ENCODE measurements around the gene TMEM134.

TMEM134 gene

DNA sequence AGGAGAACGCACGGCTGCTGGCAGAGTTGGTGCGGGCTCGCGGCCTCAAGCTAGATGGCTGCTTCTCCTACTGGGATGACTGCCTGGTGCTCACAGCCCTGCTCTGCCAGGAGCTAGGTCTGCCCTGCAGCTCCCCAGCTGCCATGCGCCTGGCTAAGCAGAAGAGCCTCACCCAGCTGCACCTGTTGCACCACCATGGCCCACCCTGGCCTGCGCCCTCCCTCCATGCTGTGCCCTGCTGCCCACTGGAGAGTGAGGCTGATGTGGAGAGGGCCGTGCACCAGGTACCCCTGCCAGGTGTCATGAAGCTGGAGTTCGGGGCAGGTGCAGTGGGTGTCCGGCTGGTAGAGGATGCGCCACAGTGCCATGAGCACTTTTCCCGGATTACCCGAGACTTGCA lies 45.6 kb downstream of the TMEM134 start:
- Histone ChIP-seq H3K79me2 (ENCODE audit: control insufficient read depth, low read length) (peaks cover 2% of the 10 kb centered on the region), H3K9me2 (replicated peaks; ENCODE audit: control insufficient read depth, low read length) (no peaks in the 10 kb centered on the region), H3K4me3 (ENCODE audit: low read length) (no peak overlapping the region), H3K27ac (ENCODE audit: low read depth, low read length) (no peak overlapping the region), H3F3A (ENCODE audit: control insufficient read depth, insufficient read depth) (no peaks in the 10 kb centered on the region), H3K36me3 (ENCODE audit: control insufficient read depth, low read length) (no peaks in the 10 kb centered on the region), H4K20me1 (ENCODE audit: control insufficient read depth, insufficient read depth, low read depth, low read length) (no peaks in the 10 kb centered on the region), H3K4me2 (ENCODE audit: low read length) (no peak overlapping the region), H3K27me3 (ENCODE audit: control insufficient read depth, low read length) (no peaks in the 10 kb centered on the region), H3K4me1 (ENCODE audit: control insufficient read depth, low read length) (peaks cover 35% of the 10 kb centered on the region), H3K9me3 (ENCODE audit: control insufficient read depth, insufficient read depth, low read length) (no peaks in the 10 kb centered on the region)
- no peak for TF ChIP-seq EZH2phosphoT487 (IDR thresholded peaks at IDR 0.05; ENCODE audit: borderline replicate concordance, low read length)
- TF ChIP-seq, protein P1, sequence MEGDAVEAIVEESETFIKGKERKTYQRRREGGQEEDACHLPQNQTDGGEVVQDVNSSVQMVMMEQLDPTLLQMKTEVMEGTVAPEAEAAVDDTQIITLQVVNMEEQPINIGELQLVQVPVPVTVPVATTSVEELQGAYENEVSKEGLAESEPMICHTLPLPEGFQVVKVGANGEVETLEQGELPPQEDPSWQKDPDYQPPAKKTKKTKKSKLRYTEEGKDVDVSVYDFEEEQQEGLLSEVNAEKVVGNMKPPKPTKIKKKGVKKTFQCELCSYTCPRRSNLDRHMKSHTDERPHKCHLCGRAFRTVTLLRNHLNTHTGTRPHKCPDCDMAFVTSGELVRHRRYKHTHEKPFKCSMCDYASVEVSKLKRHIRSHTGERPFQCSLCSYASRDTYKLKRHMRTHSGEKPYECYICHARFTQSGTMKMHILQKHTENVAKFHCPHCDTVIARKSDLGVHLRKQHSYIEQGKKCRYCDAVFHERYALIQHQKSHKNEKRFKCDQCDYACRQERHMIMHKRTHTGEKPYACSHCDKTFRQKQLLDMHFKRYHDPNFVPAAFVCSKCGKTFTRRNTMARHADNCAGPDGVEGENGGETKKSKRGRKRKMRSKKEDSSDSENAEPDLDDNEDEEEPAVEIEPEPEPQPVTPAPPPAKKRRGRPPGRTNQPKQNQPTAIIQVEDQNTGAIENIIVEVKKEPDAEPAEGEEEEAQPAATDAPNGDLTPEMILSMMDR (IDR thresholded peaks at IDR 0.05; ENCODE audit: low read depth, low read length, poor library complexity, severe bottlenecking), result no peak

DNA sequence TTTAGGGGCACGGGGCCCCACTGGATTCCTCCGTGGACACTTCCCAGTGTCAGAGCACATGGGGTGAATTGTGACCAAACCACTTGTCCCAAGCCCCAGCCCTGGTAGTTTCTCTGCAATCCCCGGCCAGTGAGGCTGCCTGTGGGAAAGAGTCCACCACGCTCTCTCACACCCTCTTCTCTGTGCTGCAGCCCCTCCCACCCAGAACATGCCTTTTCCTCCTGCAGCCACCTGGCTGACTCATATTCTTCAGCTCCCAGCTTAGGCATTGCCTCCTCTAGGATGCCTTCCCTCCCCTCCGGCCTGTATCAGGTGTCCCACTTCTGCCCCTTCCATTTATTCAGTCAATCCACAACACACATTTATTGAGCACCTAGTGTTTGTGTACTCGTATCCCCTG lies 46.2 kb downstream of the TMEM134 start:
- no peaks in the 10 kb centered on the region for H3K36me3 ChIP-seq (ENCODE audit: control insufficient read depth, low read length)
- H3F3A ChIP-seq (ENCODE audit: control insufficient read depth, insufficient read depth), result peaks cover 2% of the 10 kb centered on the region; the same call in 1 of the 2 replicates
- H3K4me1 ChIP-seq (ENCODE audit: control insufficient read depth, low read length), result peaks cover 40% of the 10 kb centered on the region
- no peak overlapping the region for H3K4me2 ChIP-seq (ENCODE audit: low read length)
- no peak for TF ChIP-seq EZH2phosphoT487 (IDR thresholded peaks at IDR 0.05; ENCODE audit: borderline replicate concordance, low read length)
- TF ChIP-seq, protein P1 (IDR thresholded peaks at IDR 0.05; ENCODE audit: low read depth, low read length, poor library complexity, severe bottlenecking), result no peak
- no peaks in the 10 kb centered on the region for H3K27me3 ChIP-seq (ENCODE audit: control insufficient read depth, low read length)
- H3K9me3 ChIP-seq (ENCODE audit: control insufficient read depth, insufficient read depth, low read length), result no peaks in the 10 kb centered on the region
- H4K20me1 ChIP-seq (ENCODE audit: control insufficient read depth, insufficient read depth, low read depth, low read length), result no peaks in the 10 kb centered on the region
- no peak overlapping the region for H3K27ac ChIP-seq (ENCODE audit: low read depth, low read length)
- no peak overlapping the region for H3K4me3 ChIP-seq (ENCODE audit: low read length)
- H3K79me2 ChIP-seq (ENCODE audit: control insufficient read depth, low read length), result no peaks in the 10 kb centered on the region
- no peaks in the 10 kb centered on the region for H3K9me2 ChIP-seq (replicated peaks; ENCODE audit: control insufficient read depth, low read length)

DNA sequence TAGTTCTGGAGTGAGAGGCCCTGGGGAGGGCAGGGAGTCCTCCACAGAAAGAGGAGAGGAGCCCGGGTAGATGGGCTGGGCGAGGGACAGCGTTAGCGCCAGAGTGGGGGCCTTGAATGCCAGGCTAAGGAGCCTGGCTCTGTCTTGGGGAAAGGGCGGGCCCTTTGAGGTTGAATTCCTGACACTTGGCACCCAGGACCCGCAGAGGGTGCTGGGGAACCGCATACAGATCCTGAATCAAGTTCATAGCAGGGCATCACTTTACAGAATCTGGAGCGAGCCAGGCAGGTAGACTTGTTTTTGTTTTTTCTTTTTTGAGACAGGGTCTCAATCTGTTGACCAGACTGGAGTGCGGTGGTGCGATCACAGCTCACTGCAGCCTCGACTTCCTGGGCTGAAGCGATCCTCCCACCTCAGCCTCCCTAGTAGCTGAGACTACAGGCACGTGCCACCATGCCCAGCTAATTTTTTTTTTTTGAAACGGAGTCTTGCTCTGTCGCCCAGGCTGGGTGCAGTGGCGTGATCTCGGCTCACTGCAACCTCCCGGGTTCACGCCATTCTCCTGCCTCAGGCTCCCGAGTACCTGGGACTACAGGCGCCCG lies 47.5 kb downstream of the TMEM134 start:
- TF ChIP-seq, protein P1 (IDR thresholded peaks at IDR 0.05; ENCODE audit: low read depth, low read length, poor library complexity, severe bottlenecking), result no peak
- no peak for TF ChIP-seq EZH2phosphoT487 (IDR thresholded peaks at IDR 0.05; ENCODE audit: borderline replicate concordance, low read length)
- H3F3A ChIP-seq (ENCODE audit: control insufficient read depth, insufficient read depth), result peaks cover 3% of the 10 kb centered on the region; the same call in 1 of the 2 replicates
- H3K4me3 ChIP-seq (ENCODE audit: low read length), result peak overlapping the region; percentile 60

More for the DNA sequence above, 47.5 kb downstream of the TMEM134 start:
- Histone ChIP-seq H3K79me2 (ENCODE audit: control insufficient read depth, low read length) (no peaks in the 10 kb centered on the region), H3K27me3 (ENCODE audit: control insufficient read depth, low read length) (no peaks in the 10 kb centered on the region), H3K36me3 (ENCODE audit: control insufficient read depth, low read length) (no peaks in the 10 kb centered on the region), H3K4me1 (ENCODE audit: control insufficient read depth, low read length) (peaks cover 46% of the 10 kb centered on the region), H3K9me2 (replicated peaks; ENCODE audit: control insufficient read depth, low read length) (no peaks in the 10 kb centered on the region), H3K9me3 (ENCODE audit: control insufficient read depth, insufficient read depth, low read length) (no peaks in the 10 kb centered on the region), H3K27ac (ENCODE audit: low read depth, low read length) (no peak overlapping the region), H3K4me2 (ENCODE audit: low read length) (peak overlapping the region; percentile 73), H4K20me1 (ENCODE audit: control insufficient read depth, insufficient read depth, low read depth, low read length) (no peaks in the 10 kb centered on the region)
